GM19238 (cell line): ENCODE results near the gene NCKAP5.
A peak's percentile ranks its signal among the peaks of the same experiment; 100 is the strongest.

Experiments
- DNase-seq: peaks from one replicate; pipeline ENCODE4 v3.0.0; 2011; ENCODE audit warnings: low spot score; ENCODE audit not compliant: insufficient read length

NCKAP5 gene

GRCh38 chr2:133431289-133431688, 137.0 kb downstream of the NCKAP5 start:
- DNase-seq = no peak

DNA sequence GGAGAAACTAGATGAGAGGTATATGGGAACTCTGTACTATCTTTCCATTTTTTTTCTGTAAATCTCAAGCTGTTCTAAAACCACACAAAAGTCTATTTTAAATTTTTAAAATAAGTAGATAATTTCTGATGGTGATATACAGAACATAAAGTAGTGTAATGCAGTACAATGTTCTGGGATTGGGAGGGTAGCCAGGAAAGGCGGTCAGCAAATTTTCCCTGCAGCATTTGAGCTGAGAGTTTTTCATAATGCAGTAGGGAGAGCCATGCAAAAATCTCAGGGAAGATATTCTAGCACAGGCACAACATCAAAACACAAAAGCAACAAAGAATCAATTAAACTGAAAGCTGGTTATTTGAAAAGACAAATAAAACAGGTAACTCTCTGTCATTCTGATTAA, 141.5 kb downstream of the NCKAP5 start:
- no peak for DNase-seq

DNA sequence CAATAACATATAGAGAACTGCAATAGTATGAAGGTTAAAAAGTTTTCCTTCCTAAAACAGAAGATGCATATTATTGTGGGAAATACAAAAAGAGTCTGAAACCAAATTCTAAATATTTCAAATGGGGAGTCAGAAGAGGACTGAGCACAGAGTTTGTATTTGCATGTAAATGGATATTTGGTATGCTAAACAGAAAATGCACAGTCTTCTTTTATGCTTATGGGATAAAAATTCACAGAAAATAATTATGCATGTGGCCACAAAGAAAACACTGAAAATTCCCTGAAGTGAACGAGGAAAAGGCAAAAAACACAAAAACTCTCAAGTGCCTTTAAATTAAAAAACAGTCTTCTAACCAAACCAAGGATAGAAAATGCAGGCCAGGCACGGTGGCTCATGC, 142.7 kb downstream of the NCKAP5 start:
- DNase-seq = no peak

DNA sequence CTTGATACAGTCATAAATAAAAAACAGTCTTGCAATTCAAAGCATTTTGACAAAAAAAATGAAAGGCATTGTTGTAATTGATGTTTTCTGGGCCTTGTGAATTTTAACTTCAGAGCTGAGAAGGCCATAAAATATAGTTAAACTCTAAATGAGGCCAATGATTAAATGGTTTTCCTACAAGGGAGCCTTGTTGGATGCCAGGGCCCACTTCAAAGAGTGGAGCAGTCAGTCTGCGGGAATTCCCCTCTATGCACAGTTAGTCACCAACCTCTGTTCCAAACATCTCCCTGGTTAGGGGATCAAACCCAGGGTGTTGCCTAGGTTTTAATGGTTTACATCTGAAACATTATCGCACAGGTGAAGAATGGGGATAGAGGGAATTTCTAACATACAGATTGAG, 143.4 kb downstream of the NCKAP5 start:
- no peak for DNase-seq

- DNase-seq = no peak
These were observed 145.3 kb downstream of the NCKAP5 start for GRCh38 chr2:133422931-133423351.

DNA sequence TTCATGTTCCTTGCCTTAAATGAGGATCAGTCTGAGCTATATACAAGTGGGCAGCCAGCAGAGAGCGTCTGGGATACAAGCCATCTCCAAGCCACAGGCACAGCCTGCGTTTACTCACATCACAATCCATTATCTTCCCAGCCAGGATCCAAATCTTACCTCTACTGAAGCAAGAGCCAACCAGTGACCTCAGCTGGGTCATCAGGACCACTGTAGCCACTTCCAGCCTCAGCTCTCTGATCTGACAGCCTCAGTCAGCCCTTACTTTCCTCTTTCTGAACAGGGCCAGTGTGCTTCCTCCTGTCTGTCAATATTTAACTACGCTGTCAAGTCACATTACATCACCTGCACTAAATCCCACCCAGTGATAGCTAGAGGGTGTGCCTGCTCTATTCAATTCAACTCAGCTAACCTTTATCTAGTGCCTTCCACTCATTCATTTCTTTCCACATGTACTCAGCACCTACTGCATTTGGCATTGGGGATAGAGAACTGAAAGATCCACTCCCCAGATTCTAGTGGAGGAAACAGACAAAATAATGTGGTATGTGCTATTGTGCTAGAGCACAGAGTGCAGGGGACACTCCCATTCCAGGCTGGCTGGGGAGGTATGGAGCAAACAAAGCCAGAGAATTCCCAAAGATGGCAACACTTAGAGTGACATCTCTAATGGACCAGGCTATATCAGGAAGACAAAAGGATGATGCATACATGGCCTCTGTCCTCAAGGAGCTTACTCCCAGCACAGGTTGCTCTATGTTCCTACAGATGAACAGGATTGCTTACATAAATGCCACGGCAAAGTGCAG, 146.5 kb downstream of the NCKAP5 start:
- peak; percentile 18 for DNase-seq

- no peak for DNase-seq
These were observed 147.5 kb downstream of the NCKAP5 start for GRCh38 chr2:133420788-133421187.

DNA sequence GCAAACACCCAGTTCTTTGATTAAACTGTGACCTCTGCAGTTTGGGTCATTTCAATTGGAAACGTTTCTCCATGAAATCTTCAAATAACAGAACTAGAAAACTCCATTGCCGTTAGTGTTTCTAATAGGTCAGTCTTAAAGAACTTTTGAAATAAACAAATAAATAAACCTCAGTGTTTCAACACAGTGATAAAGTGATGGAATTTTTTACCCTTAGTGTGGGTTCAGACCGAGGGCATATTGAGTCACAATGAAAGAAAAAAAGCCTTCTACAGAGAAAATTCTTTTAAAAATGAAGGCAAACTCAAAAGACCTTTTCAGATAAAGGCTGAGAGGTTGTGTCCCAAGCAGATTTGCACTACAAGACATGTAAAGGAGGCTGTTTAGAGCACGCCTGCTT, 149.6 kb downstream of the NCKAP5 start:
- no peak for DNase-seq

- DNase-seq = no peak
These were observed 150.2 kb downstream of the NCKAP5 start for GRCh38 chr2:133418021-133418420.

DNA sequence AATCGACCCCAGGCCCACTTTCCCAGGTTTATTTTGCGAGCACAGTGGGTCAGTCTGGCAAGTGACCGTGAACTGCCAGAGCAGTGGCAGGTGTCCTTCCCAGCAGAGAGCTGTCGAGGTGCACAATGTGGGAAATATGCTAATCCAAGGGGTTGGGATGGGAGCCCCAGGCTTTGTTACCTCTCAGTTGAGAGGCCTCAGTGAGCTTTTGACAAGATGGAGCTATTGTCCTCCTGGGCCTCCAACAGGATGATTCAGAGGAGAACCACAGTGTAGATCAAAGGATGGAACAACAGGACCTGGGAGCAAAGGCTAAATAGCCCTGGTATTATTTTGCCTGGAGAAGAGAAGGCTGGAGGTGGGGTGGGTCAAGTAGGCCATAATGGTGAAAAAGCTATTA, 150.8 kb downstream of the NCKAP5 start:
- no peak for DNase-seq

- DNase-seq = no peak
These were observed 151.5 kb downstream of the NCKAP5 start for GRCh38 chr2:133416736-133417135.

GRCh38 chr2:133416146-133416545, 152.1 kb downstream of the NCKAP5 start:
- no peak for DNase-seq

DNA sequence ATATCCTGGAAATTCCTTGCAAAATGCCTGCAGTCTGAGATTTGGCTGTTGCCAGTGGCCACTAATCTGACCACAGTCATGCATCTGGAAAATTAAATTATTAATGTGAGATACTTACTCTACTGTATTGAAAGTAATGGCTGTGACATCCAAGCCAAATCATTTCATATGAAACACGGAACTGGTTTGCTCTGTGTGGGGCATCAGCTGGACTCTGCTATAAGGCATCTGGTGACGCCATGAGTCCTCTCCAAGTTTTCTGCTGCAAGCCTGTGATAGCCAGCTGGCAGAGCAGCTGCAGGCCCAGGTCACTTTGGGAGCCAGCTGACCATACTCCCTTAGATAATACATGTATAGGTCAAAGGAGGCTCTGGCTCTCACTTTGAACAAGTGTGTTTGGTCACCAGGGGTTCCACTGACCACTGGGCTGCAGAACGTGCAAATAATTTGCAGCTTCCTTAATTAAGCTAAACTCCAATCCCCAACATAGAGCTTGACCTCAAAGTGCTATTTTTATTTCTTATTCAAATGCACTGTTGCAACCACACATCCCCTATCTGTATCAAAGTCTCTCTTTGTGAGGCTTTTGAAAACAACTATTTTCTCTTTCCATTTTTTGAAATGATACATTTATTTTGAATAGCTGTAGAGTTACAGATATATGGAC, 152.9 kb downstream of the NCKAP5 start:
- no peak for DNase-seq

- no peak for DNase-seq
These were observed 153.6 kb downstream of the NCKAP5 start for GRCh38 chr2:133414486-133415209.

DNA sequence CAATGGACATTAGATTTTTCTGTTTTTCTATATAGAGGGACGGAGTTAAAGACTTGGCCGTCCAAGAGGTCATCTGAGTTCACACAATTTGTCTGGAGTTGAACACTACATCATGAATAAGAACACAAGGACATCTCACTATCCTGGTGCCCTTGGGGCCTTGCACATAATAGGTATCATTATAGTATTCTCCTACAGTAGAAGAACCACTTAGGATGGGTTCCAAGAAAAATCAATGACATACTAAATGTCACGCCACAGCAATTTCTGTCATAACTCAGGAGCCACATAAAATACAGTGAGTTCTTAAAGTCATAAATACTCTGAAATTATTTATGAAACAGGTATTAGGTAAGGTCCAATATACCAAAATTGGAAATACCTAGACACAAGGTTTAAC, 154.4 kb downstream of the NCKAP5 start:
- no peak for DNase-seq

DNA sequence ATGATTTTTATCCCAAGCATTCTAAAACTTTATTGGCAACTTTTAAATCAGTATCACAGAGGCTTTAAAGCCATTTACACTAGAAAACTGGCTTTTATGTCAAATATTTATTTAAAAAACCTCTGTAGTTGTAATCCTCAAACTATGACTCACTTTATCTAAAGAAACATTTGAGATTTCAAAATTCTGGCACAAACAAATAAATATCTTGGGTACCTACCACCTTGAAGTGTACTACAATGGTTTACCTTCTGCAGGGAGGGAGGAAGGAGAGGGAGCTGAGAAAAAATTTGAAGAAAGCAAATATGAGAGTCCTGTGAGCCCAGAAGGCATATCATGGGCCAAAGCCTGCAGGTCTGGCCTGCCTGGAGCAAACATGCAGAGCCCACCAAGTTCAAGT, 155.6 kb downstream of the NCKAP5 start:
- DNase-seq = no peak

DNA sequence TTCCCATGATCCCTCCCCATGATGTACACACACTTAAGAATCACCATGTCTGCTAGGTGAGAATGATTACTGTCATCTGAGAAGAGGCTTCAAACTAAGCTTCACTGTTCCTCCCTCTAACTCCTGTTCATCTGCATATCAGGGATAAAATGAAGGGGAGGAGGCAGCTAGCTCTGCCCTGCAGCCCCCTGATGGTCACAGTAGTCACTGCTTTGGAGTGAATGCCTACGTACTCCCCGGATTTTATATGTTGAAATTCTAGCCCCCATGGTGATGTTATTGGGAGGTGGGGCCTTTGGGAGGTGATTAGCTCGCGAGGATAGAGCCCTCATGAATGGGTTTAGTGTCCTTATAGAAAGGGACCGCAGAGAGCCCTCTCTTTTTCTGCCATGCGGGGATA, 156.4 kb downstream of the NCKAP5 start:
- no peak for DNase-seq

DNA sequence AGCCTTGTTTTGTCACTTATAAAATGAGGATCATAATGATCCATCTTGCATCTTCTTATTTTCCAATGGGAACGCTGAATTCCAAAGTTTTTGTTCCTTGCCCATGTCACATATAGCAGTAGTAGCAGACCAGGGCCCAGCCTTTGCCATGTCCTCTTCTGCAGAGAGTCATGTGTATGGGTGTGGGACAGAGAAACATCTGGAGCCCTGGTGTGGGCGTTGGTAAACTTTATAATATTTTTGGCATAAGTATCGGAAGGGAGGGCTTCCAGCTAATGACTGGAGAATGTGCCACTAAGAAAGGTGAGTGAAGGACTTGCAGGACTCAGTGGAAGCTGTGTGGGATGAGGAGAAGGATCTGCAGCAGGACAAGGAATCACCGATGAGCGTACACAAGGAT, 157.2 kb downstream of the NCKAP5 start:
- DNase-seq = no peak

GRCh38 chr2:133409581-133410285, 158.5 kb downstream of the NCKAP5 start:
- no peak for DNase-seq

- no peak for DNase-seq
These were observed 159.6 kb downstream of the NCKAP5 start for GRCh38 chr2:133408671-133409070.

- no peak for DNase-seq
These were observed 160.9 kb downstream of the NCKAP5 start for GRCh38 chr2:133407341-133407740.

GRCh38 chr2:133405252-133405651, 163.0 kb downstream of the NCKAP5 start:
- DNase-seq = no peak
